GM12874 (cell line): Measurements from ENCODE around the gene FTO.

Experiments used
- CTCF ChIP-seq: IDR thresholded peaks from 2 replicates; pipeline ENCODE4 v1.5.1; 2011; ENCODE audit warnings: low read depth, mild to moderate bottlenecking, control low read depth, low read length, moderate library complexity; ENCODE audit not compliant: insufficient read depth

Gene FTO

GRCh38 chr16:53852678-53853077, 148.7 kb downstream of the FTO start:
- TF ChIP-seq CTCF: no peak

- no peak for TF ChIP-seq CTCF
Measured at GRCh38 chr16:53855056-53855455, 151.1 kb downstream of the FTO start.

GRCh38 chr16:53855511-53855910, 151.6 kb downstream of the FTO start:
- TF ChIP-seq CTCF: no peak

GRCh38 chr16:53859995-53860540, 156.1 kb downstream of the FTO start:
- no peak for TF ChIP-seq CTCF

- no peak for TF ChIP-seq CTCF
Measured at GRCh38 chr16:53863861-53864260, 159.9 kb downstream of the FTO start.

GRCh38 chr16:53864819-53865493, 161.0 kb downstream of the FTO start:
- TF ChIP-seq CTCF: no peak

GRCh38 chr16:53865494-53865863, 161.5 kb downstream of the FTO start:
- TF ChIP-seq CTCF: no peak
